Ascending aorta (tissue), 2 donors: ENCODE results near the gene TAF15. TPM values are rescaled to one million over a fixed set of nuclear protein-coding genes. Genes with fewer than 3 reads are reported as not detected.

Experiments used
- DNase-seq, 2 donors: peaks; one replicate each; pipeline ENCODE4 v3.0.0-alpha.2; 2019; ENCODE audit warnings: low spot score in 2 of 2
- H3K27ac ChIP-seq, 2 donors: fragments of 200-600 bp; sonication (generic); one replicate each; pipeline ENCODE4 v1.5.1; 2016 to 2017; ENCODE audit warnings: mild to moderate bottlenecking in 1 of 2
- H3K27me3 ChIP-seq: fragments of 200-600 bp; sonication (generic); one replicate; pipeline ENCODE4 v1.5.1; 2017
- H3K36me3 ChIP-seq, 2 donors: fragments of 200-600 bp; sonication (generic); one replicate each; pipeline ENCODE4 v1.5.1; 2016
- H3K4me1 ChIP-seq, 2 donors: fragments of 200-600 bp; sonication (generic); one replicate each; pipeline ENCODE4 v1.5.1; 2016 to 2017; ENCODE audit warnings: mild to moderate bottlenecking in 1 of 2
- H3K4me3 ChIP-seq, 2 donors: fragments of 200-600 bp; sonication (generic); one replicate each; pipeline ENCODE4 v1.5.1; 2016 to 2017; ENCODE audit warnings: mild to moderate bottlenecking in 1 of 2
- H3K9me3 ChIP-seq, 2 donors: fragments of 200-600 bp; sonication (generic); one replicate each; pipeline ENCODE4 v1.5.1; 2016
- intact Hi-C: fragments of 100-400 bp; cut with DNase I; formaldehyde crosslinking; loops from one replicate; pipeline ENCODE4 v1.15.1; 2023
- total RNA-seq: library from RNA; depleted of rRNA; stranded (reverse); fragments of >200 nt; gene quantifications from one replicate; pipeline ENCODE4 v1.1.0, GENCODE V29; 2016
- TF ChIP-seq, protein P1 (sequence below), 3 experiments: fragments of 200-600 bp in 2 of 3; fragments of 450-650 bp in 1 of 3; sonication (generic) in 2 of 3; IDR thresholded peaks; one replicate each; pipeline ENCODE4 v1.5.1; 2016 to 2019; ENCODE audit warnings: antibody characterized with exemption in 3 of 3, mild to moderate bottlenecking in 1 of 3, moderate library complexity in 1 of 3

TAF15 gene
- total RNA-seq, 1 donor from 2014 or later: 49.6 TPM

- Histone ChIP-seq H3K4me1 (peaks cover 4 to 47% of the 10 kb centered on the region in 2 donors), H3K27ac (no peak overlapping the region), H3K36me3 (peaks cover 0 to 3% of the 10 kb centered on the region in 2 donors), H3K27me3 (no peaks in the 10 kb centered on the region), H3K9me3 (no peaks in the 10 kb centered on the region), H3K4me3 (no peak overlapping the region)
- TF ChIP-seq, protein P1, sequence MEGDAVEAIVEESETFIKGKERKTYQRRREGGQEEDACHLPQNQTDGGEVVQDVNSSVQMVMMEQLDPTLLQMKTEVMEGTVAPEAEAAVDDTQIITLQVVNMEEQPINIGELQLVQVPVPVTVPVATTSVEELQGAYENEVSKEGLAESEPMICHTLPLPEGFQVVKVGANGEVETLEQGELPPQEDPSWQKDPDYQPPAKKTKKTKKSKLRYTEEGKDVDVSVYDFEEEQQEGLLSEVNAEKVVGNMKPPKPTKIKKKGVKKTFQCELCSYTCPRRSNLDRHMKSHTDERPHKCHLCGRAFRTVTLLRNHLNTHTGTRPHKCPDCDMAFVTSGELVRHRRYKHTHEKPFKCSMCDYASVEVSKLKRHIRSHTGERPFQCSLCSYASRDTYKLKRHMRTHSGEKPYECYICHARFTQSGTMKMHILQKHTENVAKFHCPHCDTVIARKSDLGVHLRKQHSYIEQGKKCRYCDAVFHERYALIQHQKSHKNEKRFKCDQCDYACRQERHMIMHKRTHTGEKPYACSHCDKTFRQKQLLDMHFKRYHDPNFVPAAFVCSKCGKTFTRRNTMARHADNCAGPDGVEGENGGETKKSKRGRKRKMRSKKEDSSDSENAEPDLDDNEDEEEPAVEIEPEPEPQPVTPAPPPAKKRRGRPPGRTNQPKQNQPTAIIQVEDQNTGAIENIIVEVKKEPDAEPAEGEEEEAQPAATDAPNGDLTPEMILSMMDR (IDR thresholded peaks at IDR 0.05): no peak
- DNase-seq: no peak
- intact Hi-C loops: no loop called here
Measured at GRCh38 chr17:35811759-35812158, 2.5 kb downstream of the TAF15 start.

- TF ChIP-seq, protein P1 (IDR thresholded peaks at IDR 0.05): no peak
- intact Hi-C loops: no loop called here
Measured at GRCh38 chr17:35812456-35812855, 3.2 kb downstream of the TAF15 start.

GRCh38 chr17:35816723-35817122, 7.4 kb downstream of the TAF15 start:
- Histone ChIP-seq H3K27ac (no peak overlapping the region), H3K27me3 (no peaks in the 10 kb centered on the region), H3K36me3 (peaks cover 13 to 41% of the 10 kb centered on the region in 2 donors), H3K9me3 (no peaks in the 10 kb centered on the region), H3K4me3 (no peak overlapping the region), H3K4me1 (peaks cover 0 to 20% of the 10 kb centered on the region in 2 donors)
- intact Hi-C loops: no loop called here
- DNase-seq: no peak
- TF ChIP-seq, protein P1 (IDR thresholded peaks at IDR 0.05): no peak

More at GRCh38 chr17:35812456-35812855, 3.2 kb downstream of the TAF15 start:
- no peaks in the 10 kb centered on the region for H3K9me3 ChIP-seq
- peaks cover 0 to 6% of the 10 kb centered on the region in 2 donors for H3K36me3 ChIP-seq
- H3K27me3 ChIP-seq: no peaks in the 10 kb centered on the region
- H3K4me1 ChIP-seq: peaks cover 4 to 45% of the 10 kb centered on the region in 2 donors
- H3K27ac ChIP-seq: no peak overlapping the region
- H3K4me3 ChIP-seq: no peak overlapping the region
- no peak for DNase-seq

- TF ChIP-seq, protein P1 (IDR thresholded peaks at IDR 0.05): no peak
- Histone ChIP-seq H3K27ac (no peak overlapping the region), H3K4me1 (peaks cover 0 to 17% of the 10 kb centered on the region in 2 donors), H3K9me3 (no peaks in the 10 kb centered on the region), H3K4me3 (no peak overlapping the region), H3K36me3 (peaks cover 18 to 46% of the 10 kb centered on the region in 2 donors), H3K27me3 (no peaks in the 10 kb centered on the region)
- DNase-seq: no peak
- intact Hi-C loops: no loop called here
Measured at GRCh38 chr17:35817196-35817595, 7.9 kb downstream of the TAF15 start.

GRCh38 chr17:35819455-35819854, 10.2 kb downstream of the TAF15 start:
- intact Hi-C loops: no loop called here
- H3K27me3 ChIP-seq: no peaks in the 10 kb centered on the region
- H3K9me3 ChIP-seq: no peaks in the 10 kb centered on the region
- TF ChIP-seq, protein P1 (IDR thresholded peaks at IDR 0.05): no peak
- DNase-seq: no peak
- no peak overlapping the region for H3K4me3 ChIP-seq
- peaks cover 28 to 68% of the 10 kb centered on the region in 2 donors for H3K36me3 ChIP-seq
- H3K4me1 ChIP-seq: peaks cover 0 to 11% of the 10 kb centered on the region in 2 donors
- no peak overlapping the region for H3K27ac ChIP-seq

DNA sequence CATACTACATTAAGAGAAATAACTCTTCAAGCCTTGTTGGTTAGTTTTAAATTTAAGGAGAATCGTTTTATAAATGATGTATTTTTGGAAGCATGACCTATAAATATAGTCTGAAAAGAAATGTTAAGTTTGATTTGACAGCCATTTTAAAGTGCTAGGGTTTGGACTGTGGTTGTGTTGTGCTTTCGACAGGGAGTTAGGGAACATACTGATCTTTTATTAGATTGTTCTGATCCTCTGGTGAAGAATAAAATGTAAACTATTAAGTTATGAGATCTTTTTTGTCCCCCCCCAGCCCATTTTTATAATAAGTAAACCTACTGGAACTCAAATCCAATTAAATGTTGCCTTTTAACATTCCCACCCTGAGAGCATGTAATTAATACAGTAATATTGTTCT, 12.0 kb downstream of the TAF15 start:
- Histone ChIP-seq H3K4me1 (peaks cover 0 to 2% of the 10 kb centered on the region in 2 donors), H3K4me3 (no peak overlapping the region), H3K9me3 (no peaks in the 10 kb centered on the region), H3K27me3 (no peaks in the 10 kb centered on the region), H3K36me3 (peaks cover 40 to 79% of the 10 kb centered on the region in 2 donors), H3K27ac (no peak overlapping the region)
- TF ChIP-seq, protein P1 (IDR thresholded peaks at IDR 0.05): no peak
- intact Hi-C loops: no loop called here
- DNase-seq: no peak
